Right lobe of liver (tissue), 6 donors: Measurements from ENCODE around the gene KIF15. TPM values are rescaled to one million over a fixed set of nuclear protein-coding genes. Genes with fewer than 3 reads are reported as not detected.

Experiments
- ATAC-seq, 4 donors: fragments of 200-7000 bp; cut with Tn5 transposase; one replicate each; pipeline ENCODE4 v1.9.1; 2020; ENCODE audit warnings: mild to moderate bottlenecking in 4 of 4, moderate library complexity in 4 of 4
- DNase-seq, 3 donors: peaks; one replicate each; pipeline ENCODE4 v3.0.0-alpha.2; 2020
- H3K27ac ChIP-seq, 3 donors: fragments of 200-600 bp; one replicate each; pipeline ENCODE4 v1.8.0; 2022
- H3K27me3 ChIP-seq, 2 donors: fragments of 200-600 bp; one replicate each; pipeline ENCODE4 v1.8.0; 2022
- H3K36me3 ChIP-seq, 4 donors: fragments of 200-600 bp; sonication (generic) in 1 of 4; one replicate each; pipeline versions ENCODE4 v1.5.1 to v1.8.0; 2017 to 2022; ENCODE audit warnings: control low read depth in 1 of 4
- H3K4me1 ChIP-seq, 4 donors: fragments of 200-600 bp; sonication (generic) in 1 of 4; one replicate each; pipeline versions ENCODE4 v1.5.1 to v1.8.0; 2017 to 2022; ENCODE audit warnings: control low read depth in 1 of 4
- H3K4me3 ChIP-seq, 3 donors: fragments of 200-600 bp; one replicate each; pipeline ENCODE4 v1.8.0; 2022
- H3K9me3 ChIP-seq, 4 donors: fragments of 200-600 bp; sonication (generic) in 1 of 4; one replicate each; pipeline versions ENCODE4 v1.5.1 to v1.8.0; 2017 to 2022; ENCODE audit warnings: control low read depth in 1 of 4
- CTCF ChIP-seq, 4 donors: fragments of 200-600 bp in 3 of 4; fragments of 450-650 bp in 1 of 4; IDR thresholded peaks; one replicate each; pipeline versions ENCODE4 v1.5.1 to v1.8.0; 2016 to 2022; ENCODE audit warnings: antibody characterized with exemption in 4 of 4, mild to moderate bottlenecking in 2 of 4
- POLR2A ChIP-seq: fragments of 450-650 bp; IDR thresholded peaks from one replicate; pipeline ENCODE4 v1.6.1; 2017; ENCODE audit warnings: antibody characterized with exemption, mild to moderate bottlenecking
- WGBS: methylation state at CpG from one replicate; pipeline ENCODE4 v1.1.6; 2018; ENCODE audit warnings: low coverage, low lambda C conversion rate; ENCODE audit not compliant: insufficient coverage; ENCODE audit errors: missing lambda C conversion rate; 5-methylcytosine and 5-hydroxymethylcytosine counted together
- intact Hi-C, 2 donors: fragments of 100-400 bp; cut with DNase I; formaldehyde crosslinking; loops; one replicate each; pipeline versions ENCODE4 v1.11.2 to v1.14.1; 2022
- long read RNA-seq: library from polyadenylated mRNA; unstranded; transcript quantifications from one replicate; pipeline ENCODE4 v2.0.0, GENCODE V29; 2019
- total RNA-seq, 6 experiments: library from RNA; depleted of rRNA in 2 of 6; stranded (reverse); fragments of >200 nt in 2 of 6; fragmentation: NEBNext Ultra II Directional in 3 of 6; extraction: Animal tissue kit (Norgen Biotek cat#: 25700) in 3 of 6; gene quantifications; one replicate each; pipeline versions ENCODE4 v1.1.0 to v1.2.4, GENCODE V29; 2016 to 2023
- donor health status: DM: no; HTN: yes; CAD: no.
- donor health status: DM: no; HTN: no; CAD: no.
- donor health status: DM: no; HTN: no; CAD: no.
- donor health status: DM: no; HTN: yes; CAD: no.
- donor health status: DM: no; HTN: yes; CAD: no.

The KIF15 gene
- total RNA-seq: under 1 TPM; 0.09 to 0.51 (median 0.22) TPM
- long read RNA-seq: 0 reads

DNA sequence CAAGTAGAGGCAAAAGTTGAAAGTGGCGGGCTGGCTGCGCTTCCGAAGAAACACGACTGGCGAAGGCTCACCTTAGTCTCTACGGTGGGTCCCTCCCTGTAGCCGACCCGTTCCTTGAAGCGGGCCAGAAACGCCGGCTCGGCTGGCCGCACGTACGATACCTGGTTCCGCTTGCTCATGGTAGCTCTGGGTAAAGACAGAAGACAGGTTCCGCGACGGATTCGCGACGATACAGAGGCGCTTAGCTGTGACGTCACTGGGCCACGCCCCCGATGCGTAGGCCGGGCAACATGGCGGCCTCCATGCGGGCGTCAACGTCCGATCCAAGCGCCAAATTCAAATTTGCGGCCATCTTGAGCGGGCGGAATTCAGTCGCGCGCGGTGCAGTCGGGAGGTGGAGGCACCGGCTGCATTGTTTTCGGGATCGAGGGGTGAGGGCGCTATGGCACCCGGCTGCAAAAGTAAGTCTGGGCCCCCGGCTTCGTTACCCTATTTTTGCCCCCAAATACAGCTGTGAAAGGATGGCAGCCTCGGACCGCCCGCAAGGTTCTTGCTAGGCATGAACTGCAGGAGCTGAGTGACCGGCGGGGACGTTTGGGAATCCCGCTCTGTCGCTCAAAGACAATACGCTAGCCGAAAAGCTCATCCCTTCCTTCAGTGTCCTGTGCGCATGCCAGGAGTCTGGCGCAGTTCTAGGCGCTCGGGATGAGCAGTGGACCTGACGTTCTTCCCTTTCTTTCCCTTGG lies at the start of gene KIF15, which contains the start of gene KIAA1143:
TSS of gene KIF15 (plus strand) at position 371 of the 746 bp plus-strand sequence. CDS start at position 443, 72 bp downstream.
TSS of gene KIAA1143 (minus strand) at position 196 of the 746 bp plus-strand sequence. CDS start at position 179, 17 bp downstream.
- Histone ChIP-seq H3K27me3 (no peaks in the 10 kb centered on the region), H3K27ac (peak within 1 kb of the TSS in 2 of 3 donors; percentile 36 to 62), H3K4me3 (peak within 1 kb of the TSS; percentile 67 to 80 (median 71)), H3K9me3 (peaks cover 0 to 3% (median 0%) of the 10 kb centered on the region in 4 donors), H3K36me3 (no peaks in the 10 kb centered on the region), H3K4me1 (peaks cover 0 to 5% (median 2%) of the 10 kb centered on the region in 4 donors)
- DNase-seq (peak; percentile 95 to 96 (median 95)), ATAC-seq (peak; percentile 99 to 100 (median 100))
- intact Hi-C loops: no loop called here
- TF ChIP-seq POLR2A (peak; percentile 66), CTCF (IDR thresholded peaks at IDR 0.05) (no peak)
- WGBS: 7% methylated on average over 24 of the region's 64 CpGs

DNA sequence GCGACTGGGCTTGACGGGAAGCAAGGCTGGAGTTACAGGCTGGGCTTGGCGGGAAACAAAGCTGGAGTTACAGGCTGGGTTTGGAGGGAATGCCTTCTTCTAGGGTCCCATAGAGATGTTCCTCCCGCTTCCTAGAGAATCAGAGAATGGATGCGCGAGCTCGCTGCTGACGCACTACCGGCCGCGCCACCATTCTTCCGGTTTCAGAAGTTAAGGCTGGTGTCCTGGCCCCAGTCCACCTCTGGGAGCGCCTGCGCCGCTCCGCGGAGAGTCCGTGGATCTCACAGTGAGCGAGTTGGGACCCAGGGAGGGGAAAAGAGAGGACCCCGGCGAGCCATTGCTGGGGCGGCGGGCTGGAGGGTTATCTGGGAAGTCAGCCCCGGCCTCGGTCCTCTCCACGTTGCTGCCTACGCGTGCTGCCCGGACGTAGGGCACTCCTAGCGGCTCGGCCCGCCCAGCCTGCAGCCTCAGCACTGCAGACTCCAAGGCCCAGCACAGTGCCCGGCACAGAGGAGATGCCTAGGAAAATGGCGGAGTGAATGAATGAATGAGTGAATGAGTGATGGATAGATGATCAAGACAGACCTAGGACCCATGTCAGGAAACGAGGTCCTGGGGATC lies 49.0 kb upstream of the KIF15 start, which contains the start of gene ZNF502:
TSS of gene ZNF502 (plus strand) at position 206 of the 621 bp plus-strand sequence. CDS start 7,602 bp downstream, outside the sequence.
- WGBS: 3% methylated on average over 13 of the region's 36 CpGs
- H3K4me3 ChIP-seq: peak within 1 kb of the TSS; percentile 51 to 92 (median 68)
- H3K27me3 ChIP-seq: no peaks in the 10 kb centered on the region
- DNase-seq: peak; percentile 76 to 93 (median 92)
- peaks cover 0 to 28% (median 7%) of the 10 kb centered on the region in 4 donors for H3K9me3 ChIP-seq
- H3K36me3 ChIP-seq: no peaks in the 10 kb centered on the region
- H3K4me1 ChIP-seq: no peaks in the 10 kb centered on the region
- no peak within 1 kb of the TSS for H3K27ac ChIP-seq
- intact Hi-C loops: no loop called here
- ATAC-seq: peak; percentile 93 to 99 (median 97)
- TF ChIP-seq CTCF (IDR thresholded peaks at IDR 0.05) (peak; percentile 14 to 34 (median 20)), POLR2A (no peak)

- ATAC-seq (no peak), DNase-seq (no peak)
- no peak for TF ChIP-seq POLR2A
- H3K27ac ChIP-seq: no peak overlapping the region
- no peaks in the 10 kb centered on the region for H3K4me1 ChIP-seq
- H3K9me3 ChIP-seq: peaks cover 16 to 81% (median 46%) of the 10 kb centered on the region in 4 donors
- H3K4me3 ChIP-seq: no peak overlapping the region
- 92% methylated on average over 9 of the region's 10 CpGs for WGBS
- H3K27me3 ChIP-seq: no peaks in the 10 kb centered on the region
- peaks cover 0 to 6% (median 0%) of the 10 kb centered on the region in 4 donors for H3K36me3 ChIP-seq
- intact Hi-C loops: no loop called here
These were observed 40.1 kb upstream of the KIF15 start for GRCh38 chr3:44721231-44722102.

GRCh38 chr3:44722103-44722401 lies 39.5 kb upstream of the KIF15 start:
- intact Hi-C loops: no loop called here
- DNase-seq: no peak
- Histone ChIP-seq H3K4me1 (no peaks in the 10 kb centered on the region), H3K9me3 (peaks cover 16 to 75% (median 46%) of the 10 kb centered on the region in 4 donors), H3K36me3 (peaks cover 0 to 6% (median 0%) of the 10 kb centered on the region in 4 donors), H3K4me3 (no peak overlapping the region), H3K27me3 (no peaks in the 10 kb centered on the region), H3K27ac (no peak overlapping the region)
- ATAC-seq: no peak
- TF ChIP-seq POLR2A (no peak), CTCF (IDR thresholded peaks at IDR 0.05) (no peak)
- 100% methylated on average over 1 of the region's 1 CpG for WGBS
